PC-9 (cell line): ENCODE data around the gene PCDHGA11. TPM values are rescaled to one million over a fixed set of nuclear protein-coding genes. Genes with fewer than 3 reads are reported as not detected.

Source experiments
- BruUV-seq: library from RNA; stranded (reverse); fragments of 400-500 nt; replicated peaks from 2 replicates; lab custom pipeline; 2021; lab: Mats Ljungman, UMichigan
- CTCF ChIA-PET: fragments of 300-600 bp; sonication (Branson Sonifier 250); formaldehyde crosslinking; loops from one replicate; lab custom pipeline; 2022; ENCODE audit warnings: antibody characterized with exemption; lab: Charles Lee
- POLR2A ChIA-PET: fragments of 300-600 bp; sonication (Branson Sonifier 250); formaldehyde crosslinking; loops from one replicate; lab custom pipeline; 2022; ENCODE audit warnings: antibody characterized with exemption; ENCODE audit not compliant: unreplicated experiment; lab: Charles Lee
- DNase-seq, 2 experiments: peaks; one replicate each; pipeline versions ENCODE4 v3.0.0 to v3.0.0-alpha.2; 2015 to 2022; ENCODE audit warnings: mixed read lengths in 1 of 2
- H2AFZ ChIP-seq: fragments of 200-600 bp; sonication (generic); 2 replicates; pipeline ENCODE4 v1.8.1; 2017; ENCODE audit warnings: antibody characterized with exemption
- H3F3A ChIP-seq: fragments of 200-600 bp; sonication (generic); 2 replicates; pipeline ENCODE4 v1.8.1; 2017; ENCODE audit warnings: antibody characterized with exemption, mild to moderate bottlenecking, low read depth; ENCODE audit not compliant: insufficient read depth
- H3K27ac ChIP-seq: fragments of 200-600 bp; sonication (generic); 2 replicates; pipeline ENCODE4 v1.6.1; 2016; ENCODE audit warnings: mixed run types
- H3K27me3 ChIP-seq: fragments of 200-600 bp; sonication (generic); 2 replicates; pipeline ENCODE4 v1.6.1; 2016; ENCODE audit warnings: low read depth, mixed run types; ENCODE audit not compliant: insufficient read depth
- H3K36me3 ChIP-seq: fragments of 200-600 bp; sonication (generic); 2 replicates; pipeline ENCODE4 v1.6.1; 2016; ENCODE audit warnings: low read depth, mixed run types
- H3K4me1 ChIP-seq: fragments of 200-600 bp; sonication (generic); replicated peaks from 2 replicates; pipeline ENCODE4 v1.6.1; 2016; ENCODE audit warnings: mixed run types; ENCODE audit not compliant: insufficient read depth
- H3K4me2 ChIP-seq: fragments of 200-600 bp; sonication (generic); 2 replicates; pipeline ENCODE4 v1.6.1; 2017; ENCODE audit warnings: mixed run types
- H3K4me3 ChIP-seq: fragments of 200-600 bp; sonication (generic); 2 replicates; pipeline ENCODE4 v1.6.1; 2016; ENCODE audit warnings: mixed run types
- H3K79me2 ChIP-seq: fragments of 200-600 bp; sonication (generic); 2 replicates; pipeline ENCODE4 v1.6.1; 2017; ENCODE audit warnings: low read depth, mixed run types
- H3K9me2 ChIP-seq: fragments of 200-600 bp; sonication (generic); 2 replicates; pipeline ENCODE4 v1.8.1; 2017; ENCODE audit warnings: mild to moderate bottlenecking; ENCODE audit not compliant: insufficient read depth
- H3K9me3 ChIP-seq: fragments of 200-600 bp; sonication (generic); 2 replicates; pipeline ENCODE4 v1.8.1; 2016; ENCODE audit warnings: low read depth; ENCODE audit not compliant: insufficient read depth
- H4K20me1 ChIP-seq: fragments of 200-600 bp; sonication (generic); 2 replicates; pipeline ENCODE4 v1.8.1; 2017; ENCODE audit not compliant: insufficient read depth
- CTCF ChIP-seq: fragments of 200-600 bp; sonication (generic); conservative IDR thresholded peaks from 2 replicates; pipeline ENCODE4 v1.6.1; 2017; ENCODE audit warnings: mixed run types, antibody characterized with exemption, mild to moderate bottlenecking, moderate library complexity
- EZH2 ChIP-seq: fragments of 200-600 bp; sonication (generic); IDR thresholded peaks from 2 replicates; pipeline ENCODE4 v1.8.0; 2017; ENCODE audit warnings: antibody characterized with exemption, low read depth
- intact Hi-C: fragments of 100-400 bp; cut with micrococcal nuclease; formaldehyde crosslinking; loops from one replicate; pipeline ENCODE4 v1.10.0; 2022; ENCODE audit not compliant: unreplicated experiment
- total RNA-seq: library from RNA; stranded (reverse); gene quantifications from 2 replicates; pipeline ENCODE4 v1.2.3, GENCODE V29; 2021

PCDHGA11 gene
- total RNA-seq, 1 experiment from 2014 or later = 0.22 TPM

GRCh38 chr5:141440341-141440740 lies 19.5 kb downstream of the PCDHGA11 start:
- Histone ChIP-seq H3K27ac (no peak overlapping the region), H3K79me2 (no peaks in the 10 kb centered on the region), H3K27me3 (peaks cover 23% of the 10 kb centered on the region; the same call in 1 of the 2 replicates), H3K4me3 (no peak overlapping the region), H3K4me1 (no peaks in the 10 kb centered on the region), H3K9me2 (no peaks in the 10 kb centered on the region), H3K36me3 (no peaks in the 10 kb centered on the region), H2AFZ (no peak overlapping the region), H3K9me3 (no peaks in the 10 kb centered on the region), H3F3A (no peaks in the 10 kb centered on the region), H4K20me1 (no peaks in the 10 kb centered on the region), H3K4me2 (no peak overlapping the region)
- TF ChIP-seq EZH2 = no peak
- TF ChIP-seq CTCF = no peak
- ChIA-PET CTCF (no interaction called here), POLR2A (no interaction called here)
- intact Hi-C loops = no loop called here
- no TSS peak for BruUV-seq
- DNase-seq = no peak

- Histone ChIP-seq H3K27ac (no peak overlapping the region), H3K9me3 (no peaks in the 10 kb centered on the region), H3K4me1 (no peaks in the 10 kb centered on the region), H3K4me2 (no peak overlapping the region), H3K4me3 (no peak overlapping the region), H3K36me3 (no peaks in the 10 kb centered on the region), H3K79me2 (no peaks in the 10 kb centered on the region), H3K27me3 (0 out of 2 replicates have a peak, but pooled peaks cover 12% of the 10 kb centered on the region), H3F3A (no peaks in the 10 kb centered on the region), H4K20me1 (no peaks in the 10 kb centered on the region), H3K9me2 (no peaks in the 10 kb centered on the region), H2AFZ (no peak overlapping the region)
- POLR2A ChIA-PET = no interaction called here
- CTCF ChIA-PET = no interaction called here
- TF ChIP-seq EZH2 = no peak
- no peak for TF ChIP-seq CTCF
- no TSS peak for BruUV-seq
- no peak for DNase-seq
- intact Hi-C loops = no loop called here
These were observed 20.8 kb downstream of the PCDHGA11 start for GRCh38 chr5:141441571-141442170.

- H3K36me3 ChIP-seq = no peaks in the 10 kb centered on the region
- no peak for DNase-seq
- H3K27ac ChIP-seq = no peak overlapping the region
- BruUV-seq = no TSS peak
- intact Hi-C loops = no loop called here
- H2AFZ ChIP-seq = no peak overlapping the region
- H3K4me3 ChIP-seq = no peak overlapping the region
- H3K9me3 ChIP-seq = no peaks in the 10 kb centered on the region
- TF ChIP-seq EZH2 (no peak), CTCF (no peak)
- no peaks in the 10 kb centered on the region for H3K4me1 ChIP-seq
- no peaks in the 10 kb centered on the region for H4K20me1 ChIP-seq
- no peaks in the 10 kb centered on the region for H3K27me3 ChIP-seq
- H3K9me2 ChIP-seq = no peaks in the 10 kb centered on the region
- no peak overlapping the region for H3K4me2 ChIP-seq
- POLR2A ChIA-PET = no interaction called here
- CTCF ChIA-PET = interaction anchor here (1.1 kb wide), 1 partner anchor 13 kb away, joined by 5 read pairs; no protein-coding TSS in a partner anchor
- no peaks in the 10 kb centered on the region for H3F3A ChIP-seq
- no peaks in the 10 kb centered on the region for H3K79me2 ChIP-seq
These were observed 44.5 kb downstream of the PCDHGA11 start for GRCh38 chr5:141465351-141465750.

Other genes starting within 250 kb of the PCDHGA11 start
- gene PCDHB7, start 248.4 kb upstream of the PCDHGA11 start, total RNA-seq = not detected in 2 replicates
- gene PCDHB8, start 243.3 kb upstream of the PCDHGA11 start, total RNA-seq = not detected in 2 replicates
- not detected in 2 replicates for gene PCDHB16, start 238.7 kb upstream of the PCDHGA11 start, total RNA-seq
- not detected in 2 replicates for gene PCDHB9, start 233.9 kb upstream of the PCDHGA11 start, total RNA-seq
- not detected in 2 replicates for gene PCDHB10, start 228.7 kb upstream of the PCDHGA11 start, total RNA-seq
- gene PCDHB11, start 221.4 kb upstream of the PCDHGA11 start, total RNA-seq = not detected in 2 replicates
- not detected in 2 replicates for gene PCDHB12, start 212.3 kb upstream of the PCDHGA11 start, total RNA-seq
- gene PCDHB13, start 207.1 kb upstream of the PCDHGA11 start, total RNA-seq = not detected in 2 replicates
- 0.07 TPM in 1 of 2 replicates, not detected in the other for gene PCDHB14, start 197.7 kb upstream of the PCDHGA11 start, total RNA-seq
- gene PCDHB15, start 175.7 kb upstream of the PCDHGA11 start, total RNA-seq = not detected in 2 replicates
- gene SLC25A2, start 117.0 kb upstream of the PCDHGA11 start, total RNA-seq = 0.33 and 0.55 TPM in 2 replicates
- 56.1 and 57.6 TPM in 2 replicates for gene TAF7, start 100.3 kb upstream of the PCDHGA11 start, total RNA-seq
- gene PCDHGA1, start 90.5 kb upstream of the PCDHGA11 start, total RNA-seq = 0.07 TPM in 1 of 2 replicates, not detected in the other
- 0.11 and 0.13 TPM in 2 replicates for gene PCDHGA2, start 82.3 kb upstream of the PCDHGA11 start, total RNA-seq
- gene PCDHGA3, start 77.2 kb upstream of the PCDHGA11 start, total RNA-seq = not detected in 2 replicates
- gene PCDHGB1, start 71.0 kb upstream of the PCDHGA11 start, total RNA-seq = not detected in 2 replicates
- not detected in 2 replicates for gene PCDHGA4, start 66.0 kb upstream of the PCDHGA11 start, total RNA-seq
- 0.28 and 0.33 TPM in 2 replicates for gene PCDHGB2, start 61.1 kb upstream of the PCDHGA11 start, total RNA-seq
- gene PCDHGA5, start 56.9 kb upstream of the PCDHGA11 start, total RNA-seq = 0.13 and 0.20 TPM in 2 replicates
- not detected in 2 replicates for gene PCDHGB3, start 50.8 kb upstream of the PCDHGA11 start, total RNA-seq
- 0.17 TPM in 1 of 2 replicates, not detected in the other for gene PCDHGA6, start 47.2 kb upstream of the PCDHGA11 start, total RNA-seq
- gene PCDHGA7, start 38.3 kb upstream of the PCDHGA11 start, total RNA-seq = not detected in 2 replicates
- gene PCDHGB4, start 33.4 kb upstream of the PCDHGA11 start, total RNA-seq = not detected in 2 replicates
- not detected in 2 replicates for gene PCDHGA8, start 28.4 kb upstream of the PCDHGA11 start, total RNA-seq
- not detected in 2 replicates for gene PCDHGB5, start 23.1 kb upstream of the PCDHGA11 start, total RNA-seq
- gene PCDHGA9, start 18.3 kb upstream of the PCDHGA11 start, total RNA-seq = not detected in 2 replicates
- not detected in 2 replicates for gene PCDHGB6, start 13.0 kb upstream of the PCDHGA11 start, total RNA-seq
- gene PCDHGA10, start 8.1 kb upstream of the PCDHGA11 start, total RNA-seq = 0.13 and 0.15 TPM in 2 replicates
- gene PCDHGB7, start 3.4 kb upstream of the PCDHGA11 start, total RNA-seq = 0.13 and 0.17 TPM in 2 replicates
- gene PCDHGA12, start 9.5 kb downstream of the PCDHGA11 start, total RNA-seq = not detected in 2 replicates
- gene PCDHGC3, start 54.9 kb downstream of the PCDHGA11 start, total RNA-seq = 0.50 and 0.53 TPM in 2 replicates
- gene PCDHGC4, start 64.0 kb downstream of the PCDHGA11 start, total RNA-seq = not detected in 2 replicates
- not detected in 2 replicates for gene PCDHGC5, start 68.0 kb downstream of the PCDHGA11 start, total RNA-seq
- gene DIAPH1, start 197.9 kb downstream of the PCDHGA11 start, total RNA-seq = 148 and 157 TPM in 2 replicates
- 76.0 and 87.0 TPM in 2 replicates for gene HDAC3, start 215.8 kb downstream of the PCDHGA11 start, total RNA-seq
- gene RELL2, start 215.9 kb downstream of the PCDHGA11 start, total RNA-seq = 3.3 and 5.0 TPM in 2 replicates
- gene FCHSD1, start 230.4 kb downstream of the PCDHGA11 start, total RNA-seq = 36.4 and 36.6 TPM in 2 replicates